ENCODE measurements around the gene ALDH3A1. TPM values are rescaled to one million over a fixed set of nuclear protein-coding genes. Genes with fewer than 3 reads are reported as not detected.

ALDH3A1 gene
- total RNA-seq, 1 donor: 0.54 TPM

DNA sequence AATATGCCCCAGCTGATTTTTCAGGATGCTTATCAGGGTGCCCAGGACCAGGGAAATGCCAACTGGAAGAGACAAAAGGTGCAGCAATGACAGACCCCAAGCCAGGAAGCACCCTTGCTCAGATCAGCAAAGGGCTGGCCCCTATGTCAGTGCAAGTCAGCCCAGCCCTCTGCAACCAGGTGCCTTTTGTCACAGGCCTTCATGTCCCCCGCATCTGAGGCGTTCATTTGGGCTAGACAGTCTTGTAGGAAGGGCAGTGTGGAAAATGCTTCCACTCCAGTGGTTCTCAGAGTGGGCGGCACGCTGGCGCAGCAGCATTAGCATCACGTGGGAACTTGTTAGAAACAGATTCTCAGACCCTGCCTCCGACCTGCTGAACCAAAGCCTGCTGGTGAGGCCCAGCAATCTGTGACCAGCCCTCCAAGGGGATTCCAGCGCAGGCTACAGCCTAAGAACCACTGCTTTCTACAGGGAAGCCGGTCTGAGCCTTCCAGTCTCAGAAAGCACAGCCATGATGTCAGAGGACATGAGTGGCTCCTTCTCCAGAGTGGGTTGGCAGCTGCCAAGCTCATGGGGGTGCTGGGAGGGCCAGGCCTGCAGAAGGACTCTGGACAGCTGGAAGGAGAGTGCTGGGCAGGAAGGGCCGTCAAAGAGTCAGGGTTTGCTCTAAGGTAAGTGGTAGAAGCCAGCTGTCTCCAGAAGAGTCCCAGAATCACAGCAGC is 44.8 kb downstream of the ALDH3A1 start:
- TF ChIP-seq, protein P1, sequence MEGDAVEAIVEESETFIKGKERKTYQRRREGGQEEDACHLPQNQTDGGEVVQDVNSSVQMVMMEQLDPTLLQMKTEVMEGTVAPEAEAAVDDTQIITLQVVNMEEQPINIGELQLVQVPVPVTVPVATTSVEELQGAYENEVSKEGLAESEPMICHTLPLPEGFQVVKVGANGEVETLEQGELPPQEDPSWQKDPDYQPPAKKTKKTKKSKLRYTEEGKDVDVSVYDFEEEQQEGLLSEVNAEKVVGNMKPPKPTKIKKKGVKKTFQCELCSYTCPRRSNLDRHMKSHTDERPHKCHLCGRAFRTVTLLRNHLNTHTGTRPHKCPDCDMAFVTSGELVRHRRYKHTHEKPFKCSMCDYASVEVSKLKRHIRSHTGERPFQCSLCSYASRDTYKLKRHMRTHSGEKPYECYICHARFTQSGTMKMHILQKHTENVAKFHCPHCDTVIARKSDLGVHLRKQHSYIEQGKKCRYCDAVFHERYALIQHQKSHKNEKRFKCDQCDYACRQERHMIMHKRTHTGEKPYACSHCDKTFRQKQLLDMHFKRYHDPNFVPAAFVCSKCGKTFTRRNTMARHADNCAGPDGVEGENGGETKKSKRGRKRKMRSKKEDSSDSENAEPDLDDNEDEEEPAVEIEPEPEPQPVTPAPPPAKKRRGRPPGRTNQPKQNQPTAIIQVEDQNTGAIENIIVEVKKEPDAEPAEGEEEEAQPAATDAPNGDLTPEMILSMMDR (IDR thresholded peaks at IDR 0.05; ENCODE audit: insufficient read depth, low read length): no peak
- no peak overlapping the region for H3K4me3 ChIP-seq (ENCODE audit: low read depth, low read length)
- no peak for DNase-seq (ENCODE audit: low read depth)

DNA sequence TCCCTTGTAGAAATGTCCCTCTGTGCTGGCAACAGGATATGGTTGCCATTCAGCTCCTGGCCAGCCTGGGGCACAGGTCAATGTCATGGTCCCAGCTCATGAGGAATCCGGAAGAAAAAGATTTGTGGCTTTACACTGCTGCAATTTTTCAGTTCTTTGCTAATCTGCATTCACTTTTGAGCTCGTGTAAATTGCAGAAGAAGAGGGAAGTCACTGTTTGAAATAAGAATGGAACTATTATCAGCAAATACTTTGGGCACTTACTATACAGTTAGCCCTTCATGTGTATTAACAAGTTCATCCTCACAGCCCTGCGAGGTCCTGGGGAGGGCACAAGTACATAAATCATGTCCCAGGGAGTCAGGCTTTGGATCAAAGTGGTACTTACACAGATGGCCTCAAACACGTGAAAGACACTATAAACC is 45.9 kb downstream of the ALDH3A1 start:
- no peak for DNase-seq (ENCODE audit: low read depth)
- TF ChIP-seq, protein P1 (IDR thresholded peaks at IDR 0.05; ENCODE audit: insufficient read depth, low read length): no peak
- H3K4me3 ChIP-seq (ENCODE audit: low read depth, low read length): no peak overlapping the region

Other genes starting within 250 kb of the ALDH3A1 start
- gene SLC47A1, start 214.4 kb downstream of the ALDH3A1 start, total RNA-seq (ENCODE audit: low replicate concordance): 0.27 and 0.65 TPM in 2 replicates
- gene ALDH3A2, start 99.5 kb downstream of the ALDH3A1 start, total RNA-seq (ENCODE audit: low replicate concordance): 59.7 and 165 TPM in 2 replicates
- gene SLC47A2, start 31.7 kb downstream of the ALDH3A1 start, total RNA-seq (ENCODE audit: low replicate concordance): 0.33 TPM in 1 of 2 replicates, not detected in the other
- 20.4 and 22.1 TPM in 2 replicates for gene ULK2, start 119.6 kb upstream of the ALDH3A1 start, total RNA-seq (ENCODE audit: low replicate concordance)
- 26.8 and 28.3 TPM in 2 replicates for gene AKAP10, start 229.5 kb upstream of the ALDH3A1 start, total RNA-seq (ENCODE audit: low replicate concordance)